SK-N-MC (cell line): ENCODE data around the gene OPCML.

Experiments
- DNase-seq: peaks from one replicate; pipeline ENCODE4 v3.0.0-alpha.2; 2011; ENCODE audit warnings: low read depth, low spot score
- H3K27ac ChIP-seq: fragments of 200-600 bp; sonication (generic); 2 replicates; pipeline ENCODE4 v1.5.1; 2016; ENCODE audit warnings: mixed run types
- H3K36me3 ChIP-seq: fragments of 200-600 bp; sonication (generic); 2 replicates; pipeline ENCODE4 v1.6.1; 2017; ENCODE audit warnings: antibody characterized with exemption, low read length, mixed read lengths; ENCODE audit not compliant: insufficient read depth
- H3K4me3 ChIP-seq: fragments of 200-600 bp; sonication (generic); 2 replicates; pipeline ENCODE4 v1.5.1; 2016
- H3K9ac ChIP-seq: fragments of 200-600 bp; sonication (generic); 2 replicates; pipeline ENCODE4 v1.8.0; 2017; ENCODE audit warnings: mixed run types, mixed read lengths; ENCODE audit not compliant: insufficient read length
- H3K9me3 ChIP-seq: fragments of 200-600 bp; sonication (generic); 2 replicates; pipeline ENCODE4 v1.6.1; 2017; ENCODE audit warnings: low read depth, mild to moderate bottlenecking, antibody characterized with exemption, low read length, moderate library complexity, mixed read lengths
- EZH2 ChIP-seq: fragments of 200-600 bp; sonication (generic); IDR thresholded peaks from one replicate; pipeline ENCODE4 v1.6.1; 2017; ENCODE audit warnings: antibody characterized with exemption
- FOXP2 ChIP-seq: optimal IDR thresholded peaks from 2 replicates; pipeline ENCODE3; 2011; ENCODE audit warnings: mild to moderate bottlenecking, moderate library complexity; ENCODE audit not compliant: insufficient read depth; ENCODE audit errors: extremely low read length, control extremely low read depth
- POLR2AphosphoS5 ChIP-seq: IDR thresholded peaks from 2 replicates; pipeline ENCODE4 v1.6.1; 2012; ENCODE audit warnings: mild to moderate bottlenecking, low read depth, low read length, borderline replicate concordance

Gene OPCML

DNA sequence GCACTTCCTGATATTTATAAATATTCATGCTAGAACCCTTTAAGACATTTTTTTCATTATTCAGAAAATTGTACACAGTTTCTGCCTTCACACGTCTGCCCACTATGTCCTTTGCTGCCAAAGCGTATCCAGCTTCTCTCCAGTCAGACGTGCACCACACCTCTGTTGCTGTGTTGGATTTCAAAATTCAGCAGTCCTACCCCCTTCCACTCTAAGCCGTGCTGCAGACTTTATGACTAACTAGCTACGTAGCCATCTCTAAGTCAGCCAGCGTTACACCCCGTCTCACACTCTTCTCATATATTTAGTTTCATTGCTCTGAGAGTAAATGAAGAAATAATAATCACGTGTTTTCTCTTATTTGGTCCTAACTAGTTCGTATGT lies 28.2 kb upstream of the OPCML start:
- no peaks in the 10 kb centered on the region for H3K9me3 ChIP-seq
- peak overlapping the region; percentile 45 for H3K4me3 ChIP-seq
- TF ChIP-seq POLR2AphosphoS5 (no peak), FOXP2 (no peak), EZH2 (no peak)
- H3K9ac ChIP-seq, result no peak overlapping the region
- no peaks in the 10 kb centered on the region for H3K36me3 ChIP-seq
- DNase-seq, result no peak
- H3K27ac ChIP-seq, result peak overlapping the region; percentile 81

DNA sequence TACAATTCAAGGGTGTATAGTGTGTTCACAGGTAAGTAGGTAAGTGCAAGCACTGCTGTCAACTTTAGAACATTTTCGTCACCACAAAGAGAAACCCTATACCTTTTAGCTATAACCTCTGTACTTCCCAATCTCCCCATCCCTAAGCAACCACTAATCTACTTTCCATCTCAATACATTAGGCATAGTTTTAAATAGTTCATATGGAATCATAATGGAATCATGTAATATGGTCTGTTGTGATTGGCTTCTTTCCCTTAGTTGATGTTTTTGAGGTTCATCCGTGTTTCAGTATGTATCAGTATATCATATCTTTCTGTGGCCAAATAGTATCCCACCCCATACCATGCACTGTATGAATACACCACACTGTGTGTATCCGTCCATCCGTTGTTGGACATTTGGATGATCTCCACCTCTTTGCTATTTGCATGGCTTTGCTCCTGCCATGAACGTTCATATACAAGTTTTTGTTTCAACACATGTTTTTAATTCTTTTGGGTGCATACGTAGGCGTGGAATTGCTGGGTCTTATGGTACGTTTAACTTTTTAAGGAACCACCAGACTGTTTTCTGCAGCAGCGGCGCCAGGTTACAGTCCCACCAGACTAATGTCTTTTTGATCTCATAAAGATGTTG lies 27.7 kb upstream of the OPCML start:
- no peak for DNase-seq
- Histone ChIP-seq H3K9me3 (no peaks in the 10 kb centered on the region), H3K9ac (no peak overlapping the region), H3K36me3 (no peaks in the 10 kb centered on the region), H3K27ac (peak overlapping the region; percentile 81), H3K4me3 (peak overlapping the region; percentile 45)
- TF ChIP-seq POLR2AphosphoS5 (no peak), FOXP2 (no peak), EZH2 (no peak)

DNA sequence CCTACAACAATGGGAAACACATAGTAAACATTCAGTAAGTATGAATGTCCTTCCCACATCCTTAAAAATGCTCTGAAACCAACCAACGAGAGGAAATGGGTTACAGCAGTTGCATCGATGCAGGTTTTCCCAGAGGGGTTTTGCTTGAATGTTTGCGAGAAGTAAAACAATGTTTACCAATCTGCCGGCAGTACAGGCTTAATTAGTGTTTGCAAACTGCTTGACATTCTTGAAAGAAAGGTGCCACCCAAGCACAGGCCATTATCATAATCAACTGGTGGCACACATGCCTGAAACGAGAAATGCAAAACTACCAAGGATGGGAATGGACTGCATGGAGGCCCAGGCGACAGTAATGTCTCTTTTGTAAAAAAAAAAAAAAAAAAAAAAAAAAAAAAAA lies 27.1 kb upstream of the OPCML start:
- Histone ChIP-seq H3K27ac (peak overlapping the region; percentile 75; the same call in 1 of the 2 replicates), H3K9me3 (no peaks in the 10 kb centered on the region), H3K4me3 (no peak overlapping the region), H3K9ac (no peak overlapping the region), H3K36me3 (no peaks in the 10 kb centered on the region)
- no peak for DNase-seq
- TF ChIP-seq EZH2 (no peak), FOXP2 (no peak), POLR2AphosphoS5 (no peak)

DNA sequence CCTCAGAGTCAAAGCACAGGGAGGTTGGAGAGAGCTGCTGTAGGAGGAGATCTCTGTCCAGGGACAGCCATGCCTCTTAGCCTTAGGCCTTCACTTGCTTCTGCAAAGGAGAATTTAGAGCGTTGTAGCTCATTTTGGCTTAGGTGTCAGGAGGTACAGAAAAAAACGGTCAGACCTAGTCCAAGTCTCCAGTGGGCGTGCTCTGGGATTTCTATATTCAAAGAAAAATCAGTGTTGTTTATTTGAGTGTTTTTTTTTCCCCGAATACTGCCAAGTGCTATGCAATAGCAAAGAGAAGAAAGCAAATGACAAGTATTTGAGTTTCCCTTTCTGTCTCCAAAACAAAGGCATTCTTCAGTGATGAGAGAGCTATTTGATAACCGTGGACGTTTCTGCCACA lies 22.7 kb upstream of the OPCML start:
- no peak overlapping the region for H3K4me3 ChIP-seq
- H3K9ac ChIP-seq, result no peak overlapping the region
- TF ChIP-seq FOXP2, result no peak
- TF ChIP-seq EZH2, result no peak
- no peak for TF ChIP-seq POLR2AphosphoS5
- H3K36me3 ChIP-seq, result no peaks in the 10 kb centered on the region
- no peak for DNase-seq
- H3K27ac ChIP-seq, result no peak overlapping the region
- H3K9me3 ChIP-seq, result no peaks in the 10 kb centered on the region

DNA sequence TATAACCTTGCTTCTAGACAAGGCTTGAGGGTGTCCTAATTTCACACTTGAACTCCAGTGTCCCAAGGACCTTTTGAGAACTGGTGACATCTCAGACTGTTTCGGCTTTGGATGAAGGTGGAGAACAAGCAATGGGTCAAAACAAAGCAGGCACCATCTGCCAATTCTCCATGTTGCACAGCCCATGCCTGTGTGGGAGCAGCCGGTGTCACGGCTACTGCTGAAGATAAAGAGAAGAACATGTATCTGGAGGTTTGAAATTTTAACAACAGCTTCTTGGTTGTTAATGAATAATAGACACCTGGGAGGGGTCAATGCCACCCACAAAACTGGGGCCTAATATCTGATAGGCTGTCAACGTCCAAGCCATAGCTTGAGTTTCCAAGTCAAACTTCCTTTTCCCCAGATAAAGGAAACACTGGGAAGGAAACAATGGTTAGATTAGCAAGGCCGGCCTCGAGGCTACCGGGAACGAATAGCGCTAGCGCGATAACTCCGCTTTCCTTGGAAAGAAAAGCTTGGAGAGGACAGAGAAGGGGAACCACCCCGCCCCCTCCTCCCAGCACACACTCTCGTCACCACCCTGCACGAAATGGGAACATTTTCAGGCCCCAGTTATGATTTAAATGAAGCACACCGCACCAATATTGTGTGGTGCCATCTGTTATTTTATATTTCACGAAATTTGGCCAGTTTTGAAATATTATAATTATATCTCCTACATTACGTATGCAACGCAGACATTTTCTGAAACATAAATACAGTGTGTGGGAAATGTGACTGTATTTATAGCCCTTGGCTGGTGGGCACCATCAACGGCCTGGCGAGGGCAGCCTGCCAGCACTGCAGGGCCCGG lies 21.8 kb upstream of the OPCML start:
- TF ChIP-seq FOXP2 (no peak), EZH2 (no peak), POLR2AphosphoS5 (no peak)
- no peak overlapping the region for H3K27ac ChIP-seq
- H3K9ac ChIP-seq, result no peak overlapping the region
- no peak for DNase-seq
- H3K36me3 ChIP-seq, result no peaks in the 10 kb centered on the region
- H3K9me3 ChIP-seq, result no peaks in the 10 kb centered on the region
- H3K4me3 ChIP-seq, result no peak overlapping the region

DNA sequence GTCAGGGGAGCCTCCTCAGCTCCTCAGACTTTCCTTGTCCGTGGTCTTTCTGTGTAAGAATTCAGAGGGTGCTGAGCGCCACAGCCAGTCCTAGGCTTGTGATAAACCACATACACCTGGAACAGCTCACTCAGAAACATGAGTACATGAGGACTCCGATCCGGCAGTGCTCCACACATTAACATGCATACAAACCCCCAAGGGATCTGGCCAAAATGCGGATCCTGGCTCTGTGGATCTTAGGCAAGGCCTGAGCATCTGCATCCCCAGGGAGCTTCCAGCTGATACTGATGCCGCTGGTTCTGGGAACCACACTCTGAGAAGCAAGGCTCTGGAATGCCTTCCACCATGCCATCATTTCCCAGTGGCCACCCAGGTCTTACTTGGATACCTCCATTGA lies 20.6 kb upstream of the OPCML start:
- TF ChIP-seq FOXP2 (no peak), EZH2 (no peak), POLR2AphosphoS5 (no peak)
- no peaks in the 10 kb centered on the region for H3K9me3 ChIP-seq
- no peak overlapping the region for H3K27ac ChIP-seq
- no peaks in the 10 kb centered on the region for H3K36me3 ChIP-seq
- DNase-seq, result no peak
- no peak overlapping the region for H3K9ac ChIP-seq
- H3K4me3 ChIP-seq, result no peak overlapping the region

DNA sequence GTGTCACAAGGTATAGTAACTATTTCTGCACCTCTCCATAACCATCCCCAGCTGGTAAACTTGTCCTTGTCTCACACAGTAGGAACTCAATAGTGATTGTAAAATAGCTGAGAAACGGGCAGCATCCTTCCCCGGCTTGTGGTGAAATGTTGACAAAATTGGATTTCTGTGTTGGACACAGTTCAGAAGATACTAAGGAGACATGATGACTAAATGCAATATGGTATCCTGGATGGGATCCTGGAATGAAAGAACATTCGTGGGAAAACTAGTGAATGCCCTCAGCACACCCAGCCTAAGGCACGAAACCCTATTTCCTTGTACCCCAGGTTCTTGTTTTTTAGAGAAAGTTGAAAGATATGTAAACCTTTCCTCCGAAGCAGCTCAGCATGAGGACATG lies 18.8 kb upstream of the OPCML start:
- TF ChIP-seq FOXP2 (no peak), EZH2 (no peak), POLR2AphosphoS5 (no peak)
- Histone ChIP-seq H3K27ac (no peak overlapping the region), H3K9ac (no peak overlapping the region), H3K4me3 (no peak overlapping the region), H3K9me3 (no peaks in the 10 kb centered on the region), H3K36me3 (no peaks in the 10 kb centered on the region)
- DNase-seq, result no peak

DNA sequence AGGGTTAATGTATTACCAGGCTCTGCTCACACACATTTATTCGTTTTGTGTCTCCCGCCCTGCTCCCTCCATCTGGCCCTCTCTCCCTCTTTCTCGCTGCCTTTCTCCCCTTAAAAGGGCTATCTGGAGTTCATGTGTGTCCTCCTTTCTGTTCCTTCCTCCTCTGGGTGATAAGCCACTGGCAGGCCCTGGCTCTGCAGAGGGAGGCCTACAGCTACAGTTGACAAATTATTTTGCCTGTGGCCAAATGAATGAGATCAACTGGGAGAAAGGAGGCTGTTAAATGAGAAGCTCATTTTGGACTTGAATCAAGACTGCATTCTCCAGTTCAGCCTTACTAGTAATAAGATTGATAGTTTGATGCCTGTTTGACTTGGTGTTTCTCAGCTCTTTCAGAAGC lies 17.5 kb upstream of the OPCML start:
- no peaks in the 10 kb centered on the region for H3K36me3 ChIP-seq
- H3K27ac ChIP-seq, result no peak overlapping the region
- no peak for DNase-seq
- H3K9me3 ChIP-seq, result no peaks in the 10 kb centered on the region
- no peak overlapping the region for H3K4me3 ChIP-seq
- TF ChIP-seq FOXP2 (no peak), EZH2 (no peak), POLR2AphosphoS5 (no peak)
- no peak overlapping the region for H3K9ac ChIP-seq

DNA sequence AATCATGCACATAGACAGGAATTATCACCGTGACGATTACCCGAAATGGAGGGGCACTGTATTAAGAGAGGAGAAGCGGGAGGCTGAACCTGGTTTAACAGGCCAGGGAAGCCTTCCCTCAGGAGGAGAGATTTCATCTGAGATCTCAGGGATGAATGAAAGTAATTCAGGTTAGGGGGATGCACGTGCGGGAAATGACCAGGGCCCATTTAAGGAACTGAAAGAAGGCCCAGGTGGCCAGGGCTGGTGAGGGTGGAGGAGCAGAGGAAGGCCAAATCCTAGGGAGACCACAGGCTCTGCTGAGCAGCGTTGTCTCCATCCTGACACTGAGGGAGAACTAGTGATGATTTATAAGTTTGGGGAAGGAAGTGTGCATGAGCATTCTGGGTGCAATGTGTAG lies 16.3 kb upstream of the OPCML start:
- DNase-seq, result no peak
- H3K36me3 ChIP-seq, result no peaks in the 10 kb centered on the region
- no peaks in the 10 kb centered on the region for H3K9me3 ChIP-seq
- no peak overlapping the region for H3K27ac ChIP-seq
- no peak overlapping the region for H3K9ac ChIP-seq
- H3K4me3 ChIP-seq, result no peak overlapping the region
- no peak for TF ChIP-seq EZH2
- TF ChIP-seq FOXP2, result no peak
- TF ChIP-seq POLR2AphosphoS5, result no peak
